NT2/D1 (cell line): ENCODE data around the gene APOB.
A peak's percentile ranks its signal among the peaks of the same experiment; 100 is the strongest.

Experiments
- DNase-seq: peaks from one replicate; pipeline ENCODE4 v3.0.0-alpha.2; 2011; ENCODE audit warnings: low read depth, low spot score
- H3K27me3 ChIP-seq: 2 replicates; pipeline ENCODE4 v1.6.0; 2011; ENCODE audit warnings: mild to moderate bottlenecking; ENCODE audit not compliant: insufficient read length, insufficient read depth
- H3K36me3 ChIP-seq: 2 replicates; pipeline ENCODE4 v1.6.1; 2011; ENCODE audit warnings: mild to moderate bottlenecking, low read length, mixed read lengths; ENCODE audit not compliant: insufficient read depth, insufficient read length
- H3K4me1 ChIP-seq: 2 replicates; pipeline ENCODE4 v1.5.1; 2011; ENCODE audit not compliant: insufficient read depth, insufficient read length
- H3K4me3 ChIP-seq: 2 replicates; pipeline ENCODE4 v1.5.1; 2011; ENCODE audit warnings: low read depth; ENCODE audit not compliant: insufficient read length
- H3K9ac ChIP-seq: 2 replicates; pipeline ENCODE4 v1.6.0; 2011; ENCODE audit warnings: low read depth; ENCODE audit not compliant: insufficient read length
- H3K9me3 ChIP-seq: 2 replicates; pipeline ENCODE4 v1.5.1; 2011; ENCODE audit warnings: mild to moderate bottlenecking, low read length; ENCODE audit not compliant: insufficient read depth
- SUZ12 ChIP-seq: IDR thresholded peaks from 2 replicates; pipeline ENCODE4 v1.6.1; 2011; ENCODE audit not compliant: insufficient read length, insufficient read depth; ENCODE audit errors: extremely low read depth
- YY1 ChIP-seq: IDR thresholded peaks from 2 replicates; pipeline ENCODE4 v1.6.1; 2011; ENCODE audit not compliant: insufficient read length, insufficient read depth
- ZNF274 ChIP-seq: IDR thresholded peaks from 2 replicates; pipeline ENCODE4 v1.6.1; 2011; ENCODE audit warnings: mild to moderate bottlenecking, low read depth, low read length

The APOB gene

DNA sequence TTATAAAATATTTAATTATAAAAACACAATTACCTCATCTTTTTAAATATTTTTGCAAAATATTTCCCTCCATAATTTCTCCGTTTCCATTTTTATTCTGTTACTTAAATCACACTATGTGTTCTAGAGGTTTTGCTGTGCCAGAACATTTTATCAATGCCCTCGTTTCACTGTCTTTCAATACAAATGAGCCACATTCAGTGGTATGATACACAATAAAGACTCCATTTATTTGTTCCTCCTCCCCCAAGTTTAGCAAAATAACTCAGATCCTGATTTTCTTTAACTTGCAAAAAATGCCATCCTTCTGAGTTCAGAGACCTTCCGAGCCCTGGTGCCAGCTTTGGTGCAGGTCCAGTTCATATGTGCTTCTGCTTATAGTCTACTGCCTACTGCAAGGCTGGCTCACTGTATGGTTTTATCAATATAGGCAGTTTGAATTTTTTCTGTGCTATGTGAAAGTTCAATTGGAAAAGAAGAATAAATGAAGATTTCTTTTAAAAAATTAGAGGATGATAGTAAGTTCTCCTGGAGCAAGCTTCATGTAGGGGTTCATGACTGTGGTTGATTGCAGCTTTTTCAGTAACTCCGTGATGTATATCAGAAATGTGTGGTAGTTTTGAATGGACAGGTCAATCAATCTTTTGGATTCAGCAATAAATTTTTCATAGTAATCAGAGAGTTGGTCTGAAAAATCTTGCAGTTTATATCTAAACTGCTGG, 42.5 kb downstream of the APOB start:
- no peaks in the 10 kb centered on the region for H3K4me1 ChIP-seq
- H3K36me3 ChIP-seq: no peaks in the 10 kb centered on the region
- no peaks in the 10 kb centered on the region for H3K27me3 ChIP-seq
- no peaks in the 10 kb centered on the region for H3K9me3 ChIP-seq
- no peak overlapping the region for H3K9ac ChIP-seq
- TF ChIP-seq SUZ12: no peak
- no peak for TF ChIP-seq ZNF274
- TF ChIP-seq YY1: no peak
- DNase-seq: no peak
- H3K4me3 ChIP-seq: no peak overlapping the region

DNA sequence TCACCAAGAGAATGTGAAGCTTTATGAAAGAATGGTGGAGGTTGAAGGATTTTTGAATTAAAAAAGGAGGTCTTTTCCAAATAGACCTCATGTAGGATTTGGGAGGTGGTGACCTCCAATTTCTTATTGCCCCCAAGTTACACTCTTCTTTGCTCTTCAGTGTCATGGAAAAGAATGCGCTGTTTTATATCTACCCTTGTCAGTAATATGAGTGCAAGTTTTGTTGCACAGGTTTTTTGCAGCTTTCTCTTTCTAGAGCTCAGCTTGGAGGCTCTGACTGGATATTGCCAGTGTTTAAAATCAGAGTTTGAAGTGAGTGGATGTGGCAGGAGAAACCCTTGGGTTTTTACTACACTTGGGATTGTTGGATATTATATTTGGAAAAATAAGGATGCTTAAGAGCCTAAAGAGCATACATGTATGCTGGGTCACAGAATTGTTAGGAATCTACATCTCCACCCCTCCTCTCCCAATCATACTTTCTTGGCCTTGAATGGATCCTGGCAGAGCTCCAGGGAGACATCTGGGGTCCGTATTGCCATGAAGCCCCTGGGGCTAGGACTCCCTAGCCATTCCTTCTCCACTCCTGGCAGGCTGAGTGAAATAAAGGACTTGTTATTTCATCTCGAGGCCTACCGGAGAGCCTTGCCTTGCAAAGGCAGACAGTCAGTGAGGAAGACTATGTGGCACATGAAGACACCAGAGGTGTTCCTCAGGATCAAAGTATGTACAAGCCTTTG, 43.8 kb downstream of the APOB start:
- Histone ChIP-seq H3K9ac (no peak overlapping the region), H3K9me3 (no peaks in the 10 kb centered on the region), H3K27me3 (no peaks in the 10 kb centered on the region), H3K4me3 (no peak overlapping the region), H3K36me3 (no peaks in the 10 kb centered on the region), H3K4me1 (no peaks in the 10 kb centered on the region)
- TF ChIP-seq SUZ12 (no peak), YY1 (no peak), ZNF274 (no peak)
- no peak for DNase-seq

- H3K9me3 ChIP-seq: no peaks in the 10 kb centered on the region
- TF ChIP-seq ZNF274 (no peak), YY1 (no peak), SUZ12 (no peak)
- H3K36me3 ChIP-seq: no peaks in the 10 kb centered on the region
- no peak overlapping the region for H3K9ac ChIP-seq
- no peaks in the 10 kb centered on the region for H3K27me3 ChIP-seq
- no peak overlapping the region for H3K4me3 ChIP-seq
- no peak for DNase-seq
- H3K4me1 ChIP-seq: no peaks in the 10 kb centered on the region
These were observed 44.6 kb downstream of the APOB start for GRCh38 chr2:20998972-20999905.

DNA sequence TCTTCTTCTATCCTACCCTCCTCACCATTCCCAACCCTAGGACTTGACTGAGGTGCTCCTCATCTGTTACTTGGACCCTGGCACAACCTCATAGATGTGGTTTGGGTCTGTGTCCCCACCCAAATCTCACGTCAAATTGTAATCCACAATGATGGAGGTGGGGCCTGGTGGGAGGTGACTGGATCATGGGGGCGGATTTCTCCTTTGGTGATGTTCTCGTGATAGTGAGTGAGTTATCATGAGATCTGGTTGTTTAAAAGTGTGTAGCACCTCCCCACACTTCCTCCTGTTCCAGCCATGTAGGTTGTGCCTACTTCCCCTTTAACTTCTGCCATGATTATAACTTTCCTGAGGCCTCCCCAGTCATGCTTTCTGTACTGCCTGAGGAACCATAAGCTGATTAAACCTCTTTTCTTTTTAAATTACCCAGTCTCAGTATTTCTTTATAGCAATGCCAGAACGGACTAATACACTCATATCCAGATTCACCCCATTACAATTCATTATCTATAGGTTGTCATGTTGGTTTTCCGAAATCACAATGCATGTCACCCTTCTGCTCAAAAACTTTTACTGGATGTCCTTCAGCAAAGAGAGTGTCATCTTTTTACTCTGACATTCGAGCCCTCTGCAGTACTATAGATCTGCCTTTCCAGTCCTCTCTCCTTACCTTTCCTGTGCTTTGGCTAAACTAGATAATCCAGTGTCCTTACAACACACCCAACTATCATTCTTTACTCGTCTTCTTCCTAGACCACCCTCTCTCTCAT, 45.7 kb downstream of the APOB start:
- no peaks in the 10 kb centered on the region for H3K4me1 ChIP-seq
- no peak for TF ChIP-seq ZNF274
- TF ChIP-seq YY1: no peak
- H3K27me3 ChIP-seq: no peaks in the 10 kb centered on the region
- no peaks in the 10 kb centered on the region for H3K9me3 ChIP-seq
- no peak overlapping the region for H3K4me3 ChIP-seq
- DNase-seq: no peak
- no peak overlapping the region for H3K9ac ChIP-seq
- no peaks in the 10 kb centered on the region for H3K36me3 ChIP-seq

GRCh38 chr2:20994130-20994529, 49.7 kb downstream of the APOB start:
- no peak for DNase-seq
- no peak for TF ChIP-seq SUZ12
- TF ChIP-seq ZNF274: no peak
- no peak for TF ChIP-seq YY1
- no peaks in the 10 kb centered on the region for H3K27me3 ChIP-seq

GRCh38 chr2:20992201-20992711, 51.6 kb downstream of the APOB start:
- peak; percentile 30 for DNase-seq
- no peak for TF ChIP-seq ZNF274
- TF ChIP-seq YY1: no peak
- TF ChIP-seq SUZ12: no peak

More at GRCh38 chr2:20994130-20994529, 49.7 kb downstream of the APOB start:
- no peaks in the 10 kb centered on the region; the same call in 1 of the 2 replicates for H3K9me3 ChIP-seq
- H3K4me1 ChIP-seq: no peaks in the 10 kb centered on the region
- H3K9ac ChIP-seq: no peak overlapping the region
- no peaks in the 10 kb centered on the region for H3K36me3 ChIP-seq
- H3K4me3 ChIP-seq: no peak overlapping the region

More at GRCh38 chr2:20992201-20992711, 51.6 kb downstream of the APOB start:
- Histone ChIP-seq H3K9ac (no peak overlapping the region), H3K27me3 (no peaks in the 10 kb centered on the region), H3K4me1 (no peaks in the 10 kb centered on the region), H3K9me3 (no peaks in the 10 kb centered on the region; the same call in 1 of the 2 replicates), H3K4me3 (no peak overlapping the region), H3K36me3 (no peaks in the 10 kb centered on the region)
